Endothelial cell of umbilical vein (primary cell): ENCODE measurements around the gene LAG3. TPM values are rescaled to one million over a fixed set of nuclear protein-coding genes. Genes with fewer than 3 reads are reported as not detected.
A peak's percentile ranks its signal among the peaks of the same experiment; 100 is the strongest.

Experiments used
- BruUV-seq: library from RNA; stranded (reverse); fragments of 400-500 nt; replicated peaks from 2 replicates; lab custom pipeline; 2021; lab: Mats Ljungman, UMichigan
- CTCF ChIA-PET: fragments of 300-600, 350-600 bp; sonication (Branson Sonifier 250); formaldehyde crosslinking; loops from one replicate; lab custom pipeline; 2021; ENCODE audit warnings: antibody characterized with exemption, inconsistent platforms; lab: Charles Lee
- POLR2A ChIA-PET: fragments of 300-600, 350-600 bp; sonication (Branson Sonifier 250); formaldehyde crosslinking; loops from one replicate; lab custom pipeline; 2021; ENCODE audit warnings: antibody characterized with exemption, inconsistent platforms; lab: Charles Lee
- DNase-seq: peaks from one replicate; pipeline ENCODE4 v3.0.0-alpha.2; 2011; ENCODE audit warnings: low read depth, low spot score
- FAIRE-seq: peaks from 2 replicates; lab custom pipeline; 2011; peaks lifted over from hg19 to GRCh38; lab: Jason Lieb, UNC
- H2AFZ ChIP-seq: 2 replicates; pipeline ENCODE4 v1.6.0; 2012; ENCODE audit warnings: low read depth, low read length, control low read depth, inconsistent platforms
- H3K27ac ChIP-seq: 2 replicates; pipeline ENCODE4 v1.5.1; 2011; ENCODE audit warnings: low read depth, mild to moderate bottlenecking, control low read depth, low read length, moderate library complexity; ENCODE audit not compliant: insufficient read depth
- H3K27me3 ChIP-seq, 2 experiments: 2 replicates each; pipeline versions ENCODE4 v1.6.0 to v1.6.1; 2011; ENCODE audit warnings: low read length in 2 of 2, mixed read lengths in 1 of 2; ENCODE audit not compliant: control insufficient read depth in 2 of 2, insufficient read depth in 2 of 2
- H3K36me3 ChIP-seq, 2 experiments: 2 replicates in 1 of 2; 3 replicates in 1 of 2; pipeline ENCODE4 v1.5.1; 2011; ENCODE audit warnings: low read length in 2 of 2, mild to moderate bottlenecking in 1 of 2, moderate library complexity in 1 of 2; ENCODE audit not compliant: control insufficient read depth in 2 of 2, insufficient read depth in 2 of 2; ENCODE audit errors: extremely low read depth in 1 of 2
- H3K4me1 ChIP-seq: 3 replicates; pipeline ENCODE4 v1.5.1; 2011; ENCODE audit warnings: mild to moderate bottlenecking, low read length; ENCODE audit not compliant: control insufficient read depth, insufficient read depth; ENCODE audit errors: extremely low read depth
- H3K4me2 ChIP-seq: 2 replicates; pipeline ENCODE4 v1.6.1; 2011; ENCODE audit warnings: low read length, control low read depth, mixed read lengths; ENCODE audit not compliant: insufficient read depth
- H3K4me3 ChIP-seq, 3 experiments: fragments of 200-600 bp in 1 of 3; sonication (generic), shearing (Covaris generic) in 1 of 3; replicated peaks in 1 of 3; 2 replicates each; pipeline ENCODE4 v1.5.1; 2011 to 2016; ENCODE audit warnings: control low read depth in 3 of 3, low read length in 3 of 3, mild to moderate bottlenecking in 2 of 3, inconsistent platforms in 1 of 3, low read depth in 1 of 3, moderate library complexity in 1 of 3; ENCODE audit not compliant: insufficient read depth in 1 of 3
- H3K79me2 ChIP-seq: 2 replicates; pipeline ENCODE4 v1.6.0; 2012; ENCODE audit warnings: low read length, inconsistent platforms; ENCODE audit not compliant: control insufficient read depth, insufficient read depth
- H3K9ac ChIP-seq: replicated peaks from 2 replicates; pipeline ENCODE3; 2011; ENCODE audit warnings: low read length, control low read depth; ENCODE audit not compliant: insufficient read depth; ENCODE audit errors: extremely low read depth
- H3K9me1 ChIP-seq: replicated peaks from 3 replicates; pipeline ENCODE4 v1.6.0; 2011; ENCODE audit warnings: mild to moderate bottlenecking, low read length; ENCODE audit not compliant: control insufficient read depth, insufficient read depth; ENCODE audit errors: extremely low read depth
- H3K9me3 ChIP-seq: replicated peaks from 2 replicates; pipeline ENCODE4 v1.5.1; 2012; ENCODE audit warnings: low read length, inconsistent platforms; ENCODE audit not compliant: control insufficient read depth, insufficient read depth
- H4K20me1 ChIP-seq: replicated peaks from 2 replicates; pipeline ENCODE3; 2011; ENCODE audit warnings: mild to moderate bottlenecking, low read length; ENCODE audit not compliant: control insufficient read depth, insufficient read depth; ENCODE audit errors: extremely low read depth
- CTCF ChIP-seq, 2 donors: IDR thresholded peaks; 1 replicate in 1 of 2; 2 replicates in 1 of 2; pipeline ENCODE4 v1.5.1; 2011; ENCODE audit warnings: low read length in 2 of 2, mild to moderate bottlenecking in 2 of 2, moderate library complexity in 2 of 2, control low read depth in 1 of 2, inconsistent platforms in 1 of 2, low read depth in 1 of 2; ENCODE audit not compliant: insufficient read depth in 1 of 2; ENCODE audit errors: extremely low read depth in 1 of 2
- EZH2 ChIP-seq: IDR thresholded peaks from 2 replicates; pipeline ENCODE4 v1.6.1; 2012; ENCODE audit warnings: borderline replicate concordance, low read depth, mild to moderate bottlenecking, moderate library complexity, low read length, inconsistent platforms; ENCODE audit not compliant: severe bottlenecking
- FOS ChIP-seq: IDR thresholded peaks from 2 replicates; pipeline ENCODE4 v1.6.1; 2011; ENCODE audit warnings: mild to moderate bottlenecking, low read length, moderate library complexity, borderline replicate concordance; ENCODE audit not compliant: insufficient read depth
- GATA2 ChIP-seq: IDR thresholded peaks from 2 replicates; pipeline ENCODE4 v1.7.0; 2011; ENCODE audit warnings: low read depth, mild to moderate bottlenecking, moderate library complexity, mixed read lengths, low read length; ENCODE audit not compliant: insufficient read length, insufficient read depth
- JUN ChIP-seq: IDR thresholded peaks from 2 replicates; pipeline ENCODE4 v1.6.1; 2011; ENCODE audit warnings: borderline replicate concordance, low read depth; ENCODE audit not compliant: insufficient read length, insufficient read depth
- MAX ChIP-seq: IDR thresholded peaks from 2 replicates; pipeline ENCODE4 v1.6.1; 2011; ENCODE audit not compliant: insufficient read depth, insufficient read length
- MYC ChIP-seq: IDR thresholded peaks from one replicate; pipeline ENCODE4 v1.6.1; 2011; ENCODE audit warnings: mild to moderate bottlenecking, low read depth, low read length
- POLR2A ChIP-seq: IDR thresholded peaks from 2 replicates; pipeline ENCODE4 v1.6.1; 2012; ENCODE audit warnings: low read depth, mild to moderate bottlenecking, control low read depth, low read length
- POLR2AphosphoS5 ChIP-seq: IDR thresholded peaks from 2 replicates; pipeline ENCODE4 v1.6.1; 2012; ENCODE audit warnings: low read depth, mild to moderate bottlenecking, control low read depth, low read length, moderate library complexity; ENCODE audit not compliant: insufficient read depth
- dilution Hi-C: fragments of 300-500 bp; cut with MboI; formaldehyde crosslinking; loops from one replicate; pipeline ENCODE4 v1.15.0; 2019; ENCODE audit warnings: low sequenced_read_pairs; ENCODE audit not compliant: extremely low pct_ligation_motif_present
- intact Hi-C: fragments of 100-400 bp; cut with micrococcal nuclease; formaldehyde crosslinking; loops from one replicate; pipeline ENCODE4 v1.10.0; 2022
- polyA plus RNA-seq, 4 experiments: library from polyadenylated mRNA; depleted of rRNA in 3 of 4; stranded (reverse) in 3 of 4; unstranded in 1 of 4; fragments of >200 nt; gene quantifications; 2 replicates each; pipeline versions ENCODE4 v1.2.1 to v1.2.3, GENCODE V29; 2011 to 2012; ENCODE audit warnings: missing spikeins in 1 of 4
- total RNA-seq: library from RNA; stranded (reverse); gene quantifications from 2 replicates; pipeline ENCODE4 v1.2.3, GENCODE V29; 2021

LAG3 gene
- total and polyA plus RNA-seq, 2 donors (not counting 3 experiments of a cell fraction or from before 2014, with no cell fraction given): 1.3 to 3.8 TPM

GRCh38 chr12:6783828-6784227 lies 11.5 kb downstream of the LAG3 start:
- Histone ChIP-seq H3K27ac (no peak overlapping the region), H2AFZ (no peak overlapping the region), H3K79me2 (no peaks in the 10 kb centered on the region), H3K36me3 (no peaks in the 10 kb centered on the region), H3K27me3 (peaks cover 0 to 2% of the 10 kb centered on the region in 2 experiments), H3K9me3 (no peaks in the 10 kb centered on the region), H3K9ac (no peak overlapping the region), H4K20me1 (no peaks in the 10 kb centered on the region), H3K4me2 (no peak overlapping the region), H3K9me1 (no peaks in the 10 kb centered on the region), H3K4me1 (no peaks in the 10 kb centered on the region), H3K4me3 (no peak overlapping the region)
- BruUV-seq: no TSS peak
- no peak for TF ChIP-seq MAX
- TF ChIP-seq EZH2: no peak
- TF ChIP-seq GATA2: no peak
- no peak for TF ChIP-seq CTCF (IDR thresholded peaks at IDR 0.05; ENCODE audit: extremely low read depth in 1 of 2, insufficient read depth in 1 of 2, low read depth in 1 of 2, low read length in 2 of 2)
- no peak for TF ChIP-seq POLR2A
- TF ChIP-seq MYC: no peak
- TF ChIP-seq POLR2AphosphoS5: no peak
- no peak for TF ChIP-seq JUN
- TF ChIP-seq FOS: no peak
- DNase-seq (no peak), FAIRE-seq (peak; percentile 4)
- intact Hi-C loops: no loop called here
- dilution Hi-C loops: no loop called here
- CTCF ChIA-PET: interaction anchor here (1.5 to 9.5 kb wide), 2 partner anchors 17 to 30 kb away, joined by 7 to 107 read pairs; partner anchors contain the start of gene MLF2
- POLR2A ChIA-PET: no interaction called here
